Lower leg skin (tissue), 3 donors: ENCODE data around the gene NRXN2.

Experiments used
- POLR2A ChIP-seq, 2 donors: fragments of 450-650 bp; IDR thresholded peaks; one replicate each; pipeline ENCODE4 v1.6.1; 2016 to 2017; ENCODE audit warnings: antibody characterized with exemption in 2 of 2, mild to moderate bottlenecking in 1 of 2, moderate library complexity in 1 of 2
- TF ChIP-seq, protein P1 (sequence below), 3 donors: fragments of 450-650 bp; IDR thresholded peaks; one replicate each; pipeline ENCODE4 v1.5.1; 2016; ENCODE audit warnings: antibody characterized with exemption in 3 of 3, mild to moderate bottlenecking in 3 of 3, moderate library complexity in 2 of 3

DNA sequence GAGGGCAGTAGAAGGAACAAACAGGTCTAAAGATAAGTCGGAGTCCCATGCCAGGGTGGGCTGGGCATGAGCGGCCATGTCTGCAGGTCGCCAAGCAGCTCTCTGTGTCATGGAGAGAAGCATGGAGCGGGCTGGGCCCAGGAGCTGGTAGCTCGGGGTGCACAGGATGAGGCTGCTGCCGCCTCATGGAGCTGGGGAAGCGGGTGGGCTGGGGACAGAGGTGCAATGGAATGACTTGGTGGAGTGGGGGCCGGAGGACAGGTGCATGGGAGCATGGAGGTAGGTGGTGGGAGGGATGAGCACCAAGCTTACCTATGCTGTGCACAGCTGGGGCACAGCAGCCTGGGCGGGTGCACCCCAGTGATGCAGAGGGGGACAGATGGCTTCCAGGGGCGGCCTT, 3.6 kb downstream of the NRXN2 start:
- TF ChIP-seq POLR2A (IDR thresholded peaks at IDR 0.05): no peak
- TF ChIP-seq, protein P1, sequence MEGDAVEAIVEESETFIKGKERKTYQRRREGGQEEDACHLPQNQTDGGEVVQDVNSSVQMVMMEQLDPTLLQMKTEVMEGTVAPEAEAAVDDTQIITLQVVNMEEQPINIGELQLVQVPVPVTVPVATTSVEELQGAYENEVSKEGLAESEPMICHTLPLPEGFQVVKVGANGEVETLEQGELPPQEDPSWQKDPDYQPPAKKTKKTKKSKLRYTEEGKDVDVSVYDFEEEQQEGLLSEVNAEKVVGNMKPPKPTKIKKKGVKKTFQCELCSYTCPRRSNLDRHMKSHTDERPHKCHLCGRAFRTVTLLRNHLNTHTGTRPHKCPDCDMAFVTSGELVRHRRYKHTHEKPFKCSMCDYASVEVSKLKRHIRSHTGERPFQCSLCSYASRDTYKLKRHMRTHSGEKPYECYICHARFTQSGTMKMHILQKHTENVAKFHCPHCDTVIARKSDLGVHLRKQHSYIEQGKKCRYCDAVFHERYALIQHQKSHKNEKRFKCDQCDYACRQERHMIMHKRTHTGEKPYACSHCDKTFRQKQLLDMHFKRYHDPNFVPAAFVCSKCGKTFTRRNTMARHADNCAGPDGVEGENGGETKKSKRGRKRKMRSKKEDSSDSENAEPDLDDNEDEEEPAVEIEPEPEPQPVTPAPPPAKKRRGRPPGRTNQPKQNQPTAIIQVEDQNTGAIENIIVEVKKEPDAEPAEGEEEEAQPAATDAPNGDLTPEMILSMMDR (IDR thresholded peaks at IDR 0.05): no peak
